ENCODE results near the gene TYK2.

GRCh38 chr19:10379880-10380312 lies 476 bp downstream of the TYK2 start:
- TF ChIP-seq POLR2AphosphoS5 (IDR thresholded peaks at IDR 0.05) (no peak), CTCF (IDR thresholded peaks at IDR 0.05) (no peak)

Data from transverse colon (tissue), 4 donors.